IMR-90 (cell line): Measurements from ENCODE around the gene ASB13. TPM values are rescaled to one million over a fixed set of nuclear protein-coding genes. Genes with fewer than 3 reads are reported as not detected.

Experiments used
- ATAC-seq: fragments of 200-7000 bp; cut with Tn5 transposase; 2 replicates; pipeline ENCODE4 v1.9.1; 2020; ENCODE audit warnings: low read depth, mild to moderate bottlenecking, moderate library complexity
- BruUV-seq: library from RNA; stranded (reverse); fragments of 400-500 nt; replicated peaks from 2 replicates; lab custom pipeline; 2021; lab: Mats Ljungman, UMichigan
- CTCF ChIA-PET: fragments of 300-600 bp; formaldehyde crosslinking; extraction: SDS; loops from one replicate; lab custom pipeline; 2021; ENCODE audit warnings: antibody characterized with exemption; lab: Yijun Ruan, JAX
- POLR2A ChIA-PET: fragments of 300-600 bp; sonication (Branson Sonifier 250); formaldehyde crosslinking; loops from one replicate; lab custom pipeline; 2022; ENCODE audit warnings: antibody characterized with exemption; ENCODE audit not compliant: unreplicated experiment; lab: Charles Lee
- DNase-seq: peaks from one replicate; pipeline ENCODE4 v3.0.0; 2013
- H2AFZ ChIP-seq: replicated peaks from 2 replicates; pipeline ENCODE3; 2013; ENCODE audit warnings: low read length, mild to moderate bottlenecking; ENCODE audit not compliant: poor library complexity
- H2AK5ac ChIP-seq: 2 replicates; pipeline ENCODE4 v1.6.1; 2013; ENCODE audit warnings: low read depth, low read length, inconsistent platforms
- H2AK9ac ChIP-seq: replicated peaks from 2 replicates; pipeline ENCODE3; 2013; ENCODE audit warnings: mild to moderate bottlenecking, low read depth, low read length, moderate library complexity; ENCODE audit not compliant: poor library complexity
- H2BK120ac ChIP-seq: 2 replicates; pipeline ENCODE4 v1.6.1; 2013; ENCODE audit warnings: low read depth, low read length, inconsistent platforms
- H2BK15ac ChIP-seq: 3 replicates; pipeline ENCODE4 v1.6.1; 2013; ENCODE audit warnings: low read depth, low read length, inconsistent platforms
- H2BK20ac ChIP-seq: 2 replicates; pipeline ENCODE4 v1.6.1; 2013; ENCODE audit warnings: low read depth, mild to moderate bottlenecking, inconsistent platforms, low read length, moderate library complexity
- H2BK5ac ChIP-seq: 2 replicates; pipeline ENCODE4 v1.6.1; 2013; ENCODE audit warnings: mild to moderate bottlenecking, low read depth, low read length, inconsistent platforms; ENCODE audit not compliant: poor library complexity, severe bottlenecking
- H3K14ac ChIP-seq: replicated peaks from 2 replicates; pipeline ENCODE4 v1.6.1; 2013; ENCODE audit warnings: low read depth, low read length, inconsistent platforms
- H3K18ac ChIP-seq: 2 replicates; pipeline ENCODE4 v1.6.1; 2013; ENCODE audit warnings: low read depth, low read length, control low read depth
- H3K23ac ChIP-seq: 2 replicates; pipeline ENCODE4 v1.6.1; 2013; ENCODE audit warnings: low read depth, low read length, inconsistent platforms
- H3K27ac ChIP-seq: 2 replicates; pipeline ENCODE4 v1.5.1; 2013; ENCODE audit warnings: mild to moderate bottlenecking, control low read depth, low read length; ENCODE audit not compliant: insufficient read depth
- H3K27me3 ChIP-seq: 2 replicates; pipeline ENCODE4 v1.6.1; 2013; ENCODE audit warnings: low read length; ENCODE audit not compliant: control insufficient read depth, insufficient read depth
- H3K36me3 ChIP-seq: 2 replicates; pipeline ENCODE4 v1.6.1; 2013; ENCODE audit warnings: low read length, mixed read lengths; ENCODE audit not compliant: control insufficient read depth, insufficient read depth
- H3K4ac ChIP-seq: 2 replicates; pipeline ENCODE4 v1.6.1; 2013; ENCODE audit warnings: low read depth, low read length, inconsistent platforms
- H3K4me1 ChIP-seq: 2 replicates; pipeline ENCODE4 v1.6.1; 2013; ENCODE audit warnings: low read length, mixed read lengths; ENCODE audit not compliant: control insufficient read depth, insufficient read depth
- H3K4me2 ChIP-seq: 2 replicates; pipeline ENCODE4 v1.6.1; 2013; ENCODE audit warnings: low read depth, mild to moderate bottlenecking, control low read depth, low read length, moderate library complexity
- H3K4me3 ChIP-seq: 2 replicates; pipeline ENCODE4 v1.5.1; 2013; ENCODE audit warnings: low read depth, mild to moderate bottlenecking, control low read depth, low read length, moderate library complexity; ENCODE audit not compliant: insufficient read depth
- H3K56ac ChIP-seq: 2 replicates; pipeline ENCODE4 v1.6.1; 2013; ENCODE audit warnings: low read length, inconsistent platforms; ENCODE audit not compliant: insufficient read depth; ENCODE audit errors: extremely low read depth
- H3K79me1 ChIP-seq, 2 experiments: 2 replicates each; pipeline ENCODE4 v1.6.1; 2013; ENCODE audit warnings: low read length in 2 of 2, inconsistent platforms in 1 of 2, low read depth in 1 of 2
- H3K9ac ChIP-seq: 2 replicates; pipeline ENCODE4 v1.6.1; 2013; ENCODE audit warnings: low read depth, low read length, control low read depth
- H3K9me1 ChIP-seq: 2 replicates; pipeline ENCODE4 v1.6.1; 2013; ENCODE audit warnings: low read length, inconsistent platforms; ENCODE audit not compliant: insufficient read depth
- H3K9me3 ChIP-seq: 2 replicates; pipeline ENCODE4 v1.6.1; 2013; ENCODE audit warnings: low read length; ENCODE audit not compliant: control insufficient read depth, insufficient read depth
- H4K20me1 ChIP-seq: 2 replicates; pipeline ENCODE4 v1.6.1; 2013; ENCODE audit warnings: low read length, inconsistent platforms; ENCODE audit not compliant: insufficient read depth
- H4K5ac ChIP-seq: 2 replicates; pipeline ENCODE4 v1.6.1; 2013; ENCODE audit warnings: mild to moderate bottlenecking, low read depth, low read length, control low read depth
- H4K8ac ChIP-seq, 2 experiments: 2 replicates each; pipeline ENCODE4 v1.6.1; 2013; ENCODE audit warnings: low read depth in 2 of 2, low read length in 2 of 2, control low read depth in 1 of 2, inconsistent platforms in 1 of 2
- H4K91ac ChIP-seq: 2 replicates; pipeline ENCODE4 v1.6.1; 2013; ENCODE audit warnings: low read depth, low read length, inconsistent platforms; ENCODE audit not compliant: insufficient read depth
- CEBPB ChIP-seq: IDR thresholded peaks from 2 replicates; pipeline ENCODE4 v1.6.1; 2012; ENCODE audit warnings: low read depth, low read length, improper control_type of control experiment
- CHD1 ChIP-seq: IDR thresholded peaks from 2 replicates; pipeline ENCODE4 v1.6.1; 2012; ENCODE audit warnings: low read depth, low read length, improper control_type of control experiment
- MXI1 ChIP-seq: IDR thresholded peaks from 2 replicates; pipeline ENCODE4 v1.6.1; 2012; ENCODE audit warnings: low read depth, mild to moderate bottlenecking, low read length, moderate library complexity, borderline replicate concordance
- NFE2L2 ChIP-seq: fragments of 150-350 bp; IDR thresholded peaks from 2 replicates; pipeline ENCODE4 v1.6.1; 2016; ENCODE audit warnings: low read depth, mild to moderate bottlenecking, low read length
- POLR2A ChIP-seq: IDR thresholded peaks from 2 replicates; pipeline ENCODE4 v1.6.1; 2012; ENCODE audit warnings: mild to moderate bottlenecking, low read depth, low read length
- RFX5 ChIP-seq: IDR thresholded peaks from 2 replicates; pipeline ENCODE4 v1.8.0; 2012; ENCODE audit warnings: low read depth, mild to moderate bottlenecking, low read length, moderate library complexity
- SMC3 ChIP-seq: fragments of 150-350 bp; IDR thresholded peaks from 2 replicates; pipeline ENCODE4 v1.6.1; 2016; ENCODE audit warnings: low read depth, mild to moderate bottlenecking, antibody characterized with exemption, low read length, moderate library complexity
- WGBS, 2 experiments: methylation state at CpG; one replicate each; pipeline versions ENCODE4 v1.1.5 to v1.1.7; 2013; ENCODE audit warnings: missing lambda C conversion rate in 2 of 2; ENCODE audit not compliant: insufficient read length in 1 of 2; ENCODE audit errors: extremely low coverage in 2 of 2; 5-methylcytosine and 5-hydroxymethylcytosine counted together
- dilution Hi-C: fragments of 300-500 bp; cut with HindIII; formaldehyde crosslinking; loops from one replicate; pipeline ENCODE4 v1.14.3; 2018; ENCODE audit warnings: low sequenced_read_pairs; ENCODE audit not compliant: unreplicated experiment
- in situ Hi-C: fragments of 300-500 bp; cut with MboI; formaldehyde crosslinking; loops from 3 replicates; pipeline ENCODE4 v1.14.3; 2019; ENCODE audit warnings: low sequenced_read_pairs, inconsistent platforms, mixed read lengths
- intact Hi-C: fragments of 100-400 bp; cut with micrococcal nuclease; formaldehyde crosslinking; loops from 2 replicates; pipeline ENCODE4 v1.10.0; 2022
- polyA plus RNA-seq, 3 experiments: library from polyadenylated mRNA; depleted of rRNA; stranded (reverse); fragments of >200 nt; gene quantifications; 2 replicates each; pipeline ENCODE4 v1.2.3, GENCODE V29; 2012; ENCODE audit warnings: low replicate concordance in 1 of 3
- total RNA-seq: library from RNA; depleted of rRNA; stranded (reverse); fragments of >200 nt; gene quantifications from 2 replicates; pipeline ENCODE4 v1.2.3, GENCODE V29; 2012
- TF ChIP-seq, protein P1 (sequence below): conservative IDR thresholded peaks from 2 replicates; pipeline ENCODE4 v1.5.1; 2012; ENCODE audit warnings: mild to moderate bottlenecking, low read depth, low read length, improper control_type of control experiment
- TF ChIP-seq, protein P2 (sequence below): fragments of 150-350 bp; IDR thresholded peaks from 2 replicates; pipeline ENCODE4 v1.6.1; 2016; ENCODE audit warnings: low read depth, mild to moderate bottlenecking, low read length, moderate library complexity, borderline replicate concordance
- TF ChIP-seq, protein P3 (sequence below): fragments of 150-350 bp; IDR thresholded peaks from 2 replicates; pipeline ENCODE4 v1.6.1; 2017; ENCODE audit warnings: mild to moderate bottlenecking, antibody characterized with exemption, low read length, low read depth

The ASB13 gene
- total and polyA plus RNA-seq, 2 of the 4 experiments (the other 2 are of a cell fraction), result 4.6 to 6.3 TPM

DNA sequence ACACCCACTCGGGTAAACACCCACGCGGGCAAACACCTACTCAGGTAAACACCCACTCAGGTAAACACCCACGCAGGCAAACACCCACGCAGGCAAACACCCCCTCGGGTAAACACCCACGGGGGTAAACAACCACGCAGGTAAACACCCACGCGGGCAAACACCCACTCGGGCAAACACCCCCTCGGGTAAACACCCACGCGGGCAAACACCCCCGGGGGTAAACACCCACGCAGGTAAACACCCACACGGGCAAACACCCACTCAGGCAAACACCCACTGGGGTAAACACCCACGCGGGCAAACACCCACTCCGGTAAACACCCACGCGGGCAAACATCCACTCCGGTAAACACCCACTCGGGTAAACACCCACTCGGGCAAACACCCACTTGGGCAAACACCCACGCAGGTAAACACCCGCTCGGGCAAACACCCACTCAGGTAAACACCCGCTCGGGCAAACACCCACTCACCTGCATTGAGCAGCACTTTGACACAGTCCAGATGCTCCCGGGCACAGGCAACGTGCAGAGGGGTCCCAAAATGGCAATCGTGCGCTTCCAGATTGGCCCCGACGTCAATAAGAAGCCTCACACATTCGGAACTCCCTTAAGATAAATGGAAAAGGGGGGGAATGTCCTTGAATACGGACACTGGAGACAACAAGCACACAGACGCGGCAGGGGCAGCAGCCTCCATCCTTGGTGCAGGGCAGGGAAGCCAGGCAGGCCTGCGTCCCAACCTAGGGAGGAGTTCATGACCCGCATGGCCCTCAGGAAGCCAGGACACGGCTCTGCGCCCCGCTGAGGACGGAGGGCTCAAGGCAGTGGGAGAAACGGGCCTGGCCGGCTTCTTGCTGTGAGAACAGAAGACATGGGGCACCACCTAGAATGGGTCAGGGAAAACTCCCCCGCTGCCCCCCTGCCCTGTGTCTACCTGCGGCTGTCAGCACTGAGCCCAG lies 17.6 kb downstream of the ASB13 start (continued):
- TF ChIP-seq RFX5, result no peak

DNA sequence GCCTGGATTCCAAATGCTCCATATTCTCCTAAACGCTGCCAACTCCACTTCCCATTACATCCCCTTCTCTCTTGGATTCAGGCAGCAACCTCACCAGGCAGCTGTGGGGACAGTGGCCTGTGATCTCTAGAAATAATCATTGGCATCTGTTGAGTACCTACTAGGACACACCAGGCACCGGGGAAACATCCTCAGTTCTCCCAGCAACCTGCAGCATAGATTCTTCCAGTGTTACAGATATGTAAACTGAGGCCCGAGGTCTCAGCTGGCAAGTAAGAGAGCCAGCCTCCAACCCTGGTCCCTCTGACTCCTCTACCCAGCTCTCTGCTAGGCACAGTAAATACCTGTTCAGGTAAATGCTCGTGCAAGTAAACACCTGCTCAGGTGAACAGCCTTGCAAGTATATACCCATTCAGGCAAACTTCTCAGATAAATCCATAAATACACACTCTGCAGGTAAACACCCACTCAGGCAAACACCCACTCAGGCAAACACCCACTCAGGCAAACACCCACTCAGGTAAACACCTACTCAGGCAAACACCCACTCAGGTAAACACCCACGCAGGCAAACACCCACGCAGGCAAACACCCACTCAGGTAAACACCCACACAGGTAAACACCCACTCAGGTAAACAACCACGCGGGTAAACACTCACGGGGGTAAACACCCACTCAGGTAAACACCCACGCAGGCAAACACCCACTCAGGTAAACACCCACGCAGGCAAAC lies 18.7 kb downstream of the ASB13 start:
- Histone ChIP-seq H3K36me3 (peaks cover 19% of the 10 kb centered on the region; the same call in 1 of the 2 replicates), H4K8ac (no peak overlapping the region), H2AFZ (no peak overlapping the region), H3K27ac (no peak overlapping the region), H3K4me1 (no peaks in the 10 kb centered on the region), H3K14ac (no peak overlapping the region), H3K9ac (no peak overlapping the region), H2AK5ac (no peak overlapping the region), H3K27me3 (no peaks in the 10 kb centered on the region), H3K79me1 (no peaks in the 10 kb centered on the region), H3K9me3 (no peaks in the 10 kb centered on the region), H2AK9ac (no peak overlapping the region), H3K4ac (no peak overlapping the region), H4K20me1 (no peaks in the 10 kb centered on the region), H3K9me1 (no peaks in the 10 kb centered on the region), H2BK5ac (no peak overlapping the region), H3K56ac (no peak overlapping the region), H4K91ac (no peak overlapping the region), H3K23ac (no peak overlapping the region), H2BK120ac (no peak overlapping the region), H4K5ac (no peak overlapping the region), H3K4me2 (no peak overlapping the region), H2BK20ac (no peak overlapping the region), H2BK15ac (no peak overlapping the region), H3K18ac (no peak overlapping the region), H3K4me3 (no peak overlapping the region)
- intact Hi-C loops (no loop called here), in situ Hi-C loops (no loop called here), dilution Hi-C loops (no loop called here)
- ChIA-PET CTCF (no interaction called here), POLR2A (no interaction called here)
- TF ChIP-seq POLR2A (no peak), CEBPB (no peak), NFE2L2 (no peak), SMC3 (no peak), MXI1 (no peak), CHD1 (no peak)
- TF ChIP-seq, protein P1, sequence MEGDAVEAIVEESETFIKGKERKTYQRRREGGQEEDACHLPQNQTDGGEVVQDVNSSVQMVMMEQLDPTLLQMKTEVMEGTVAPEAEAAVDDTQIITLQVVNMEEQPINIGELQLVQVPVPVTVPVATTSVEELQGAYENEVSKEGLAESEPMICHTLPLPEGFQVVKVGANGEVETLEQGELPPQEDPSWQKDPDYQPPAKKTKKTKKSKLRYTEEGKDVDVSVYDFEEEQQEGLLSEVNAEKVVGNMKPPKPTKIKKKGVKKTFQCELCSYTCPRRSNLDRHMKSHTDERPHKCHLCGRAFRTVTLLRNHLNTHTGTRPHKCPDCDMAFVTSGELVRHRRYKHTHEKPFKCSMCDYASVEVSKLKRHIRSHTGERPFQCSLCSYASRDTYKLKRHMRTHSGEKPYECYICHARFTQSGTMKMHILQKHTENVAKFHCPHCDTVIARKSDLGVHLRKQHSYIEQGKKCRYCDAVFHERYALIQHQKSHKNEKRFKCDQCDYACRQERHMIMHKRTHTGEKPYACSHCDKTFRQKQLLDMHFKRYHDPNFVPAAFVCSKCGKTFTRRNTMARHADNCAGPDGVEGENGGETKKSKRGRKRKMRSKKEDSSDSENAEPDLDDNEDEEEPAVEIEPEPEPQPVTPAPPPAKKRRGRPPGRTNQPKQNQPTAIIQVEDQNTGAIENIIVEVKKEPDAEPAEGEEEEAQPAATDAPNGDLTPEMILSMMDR, result no peak
- TF ChIP-seq, protein P2, sequence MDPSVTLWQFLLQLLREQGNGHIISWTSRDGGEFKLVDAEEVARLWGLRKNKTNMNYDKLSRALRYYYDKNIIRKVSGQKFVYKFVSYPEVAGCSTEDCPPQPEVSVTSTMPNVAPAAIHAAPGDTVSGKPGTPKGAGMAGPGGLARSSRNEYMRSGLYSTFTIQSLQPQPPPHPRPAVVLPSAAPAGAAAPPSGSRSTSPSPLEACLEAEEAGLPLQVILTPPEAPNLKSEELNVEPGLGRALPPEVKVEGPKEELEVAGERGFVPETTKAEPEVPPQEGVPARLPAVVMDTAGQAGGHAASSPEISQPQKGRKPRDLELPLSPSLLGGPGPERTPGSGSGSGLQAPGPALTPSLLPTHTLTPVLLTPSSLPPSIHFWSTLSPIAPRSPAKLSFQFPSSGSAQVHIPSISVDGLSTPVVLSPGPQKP, result no peak
- TF ChIP-seq, protein P3, sequence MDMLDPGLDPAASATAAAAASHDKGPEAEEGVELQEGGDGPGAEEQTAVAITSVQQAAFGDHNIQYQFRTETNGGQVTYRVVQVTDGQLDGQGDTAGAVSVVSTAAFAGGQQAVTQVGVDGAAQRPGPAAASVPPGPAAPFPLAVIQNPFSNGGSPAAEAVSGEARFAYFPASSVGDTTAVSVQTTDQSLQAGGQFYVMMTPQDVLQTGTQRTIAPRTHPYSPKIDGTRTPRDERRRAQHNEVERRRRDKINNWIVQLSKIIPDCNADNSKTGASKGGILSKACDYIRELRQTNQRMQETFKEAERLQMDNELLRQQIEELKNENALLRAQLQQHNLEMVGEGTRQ, result no peak
- DNase-seq, result no peak
- WGBS, 2 experiments, result 84% methylated on average over 6 of the region's 11 CpGs; no CpG with 5 or more reads in 1 of the 2 experiments
- BruUV-seq, result no TSS peak
- no peak for ATAC-seq
